ENCODE data around the gene FANCF. TPM values are rescaled to one million over a fixed set of nuclear protein-coding genes. Genes with fewer than 3 reads are reported as not detected.

FANCF gene
- total RNA-seq, 1 donor from 2014 or later = 20.1 TPM

DNA sequence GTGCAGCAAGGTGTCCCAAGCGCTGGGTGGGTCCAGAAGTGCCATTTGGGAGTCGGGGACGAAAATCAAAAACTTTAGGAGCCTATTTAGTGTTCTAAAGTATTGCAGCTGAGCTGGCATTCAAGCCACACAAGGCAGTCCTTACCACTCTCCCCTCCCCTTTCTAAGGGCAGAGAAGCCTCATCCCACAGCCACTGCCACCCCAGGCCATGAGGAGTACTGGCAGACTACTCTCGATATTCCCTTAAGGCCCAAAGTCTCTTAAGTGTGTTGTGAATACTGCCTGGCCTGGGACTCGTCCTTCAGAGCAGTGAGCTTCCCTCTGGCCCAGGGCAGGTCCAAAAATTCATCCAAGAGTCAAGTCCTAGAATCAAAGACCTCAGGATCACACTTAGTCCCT, 7.8 kb downstream of the FANCF start:
- Mint-ChIP-seq H3K27ac (ENCODE audit: unreplicated experiment) (no peak overlapping the region), H3K9me3 (peaks cover 6% of the 10 kb centered on the region), H3K4me3 (no peak overlapping the region), H3K4me1 (no peaks in the 10 kb centered on the region), H3K27me3 (ENCODE audit: low read depth) (no peaks in the 10 kb centered on the region), H3K36me3 (ENCODE audit: low read depth) (peaks cover 11% of the 10 kb centered on the region)
- DNase-seq (ENCODE audit: low read depth, low spot score) = no peak
- TF ChIP-seq, protein P1, sequence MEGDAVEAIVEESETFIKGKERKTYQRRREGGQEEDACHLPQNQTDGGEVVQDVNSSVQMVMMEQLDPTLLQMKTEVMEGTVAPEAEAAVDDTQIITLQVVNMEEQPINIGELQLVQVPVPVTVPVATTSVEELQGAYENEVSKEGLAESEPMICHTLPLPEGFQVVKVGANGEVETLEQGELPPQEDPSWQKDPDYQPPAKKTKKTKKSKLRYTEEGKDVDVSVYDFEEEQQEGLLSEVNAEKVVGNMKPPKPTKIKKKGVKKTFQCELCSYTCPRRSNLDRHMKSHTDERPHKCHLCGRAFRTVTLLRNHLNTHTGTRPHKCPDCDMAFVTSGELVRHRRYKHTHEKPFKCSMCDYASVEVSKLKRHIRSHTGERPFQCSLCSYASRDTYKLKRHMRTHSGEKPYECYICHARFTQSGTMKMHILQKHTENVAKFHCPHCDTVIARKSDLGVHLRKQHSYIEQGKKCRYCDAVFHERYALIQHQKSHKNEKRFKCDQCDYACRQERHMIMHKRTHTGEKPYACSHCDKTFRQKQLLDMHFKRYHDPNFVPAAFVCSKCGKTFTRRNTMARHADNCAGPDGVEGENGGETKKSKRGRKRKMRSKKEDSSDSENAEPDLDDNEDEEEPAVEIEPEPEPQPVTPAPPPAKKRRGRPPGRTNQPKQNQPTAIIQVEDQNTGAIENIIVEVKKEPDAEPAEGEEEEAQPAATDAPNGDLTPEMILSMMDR (conservative IDR thresholded peaks at IDR 0.05) = no peak

DNA sequence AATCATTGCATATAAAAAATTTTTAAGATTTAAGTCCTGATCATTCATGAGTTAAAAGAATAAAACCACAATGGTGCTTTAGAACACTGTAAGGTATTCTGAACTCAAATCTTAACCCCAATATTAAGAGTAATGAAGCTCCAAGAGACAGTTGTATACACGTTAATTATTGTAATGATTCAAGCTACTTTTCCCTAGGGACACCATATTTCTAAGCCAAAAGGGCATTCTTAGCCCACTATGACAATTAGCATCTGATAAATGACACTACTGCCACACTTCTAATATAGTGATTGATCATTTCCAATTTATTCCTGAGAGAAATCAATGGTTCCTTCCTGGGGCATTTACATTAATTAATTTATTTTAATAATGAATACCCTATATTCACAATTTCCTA, 21.7 kb downstream of the FANCF start:
- H3K36me3 Mint-ChIP-seq (ENCODE audit: low read depth) = no peaks in the 10 kb centered on the region
- H3K4me1 Mint-ChIP-seq = no peaks in the 10 kb centered on the region
- TF ChIP-seq, protein P1 (conservative IDR thresholded peaks at IDR 0.05) = no peak
- DNase-seq (ENCODE audit: low read depth, low spot score) = no peak
- no peak overlapping the region for H3K27ac Mint-ChIP-seq (ENCODE audit: unreplicated experiment)
- peaks cover 3% of the 10 kb centered on the region for H3K9me3 Mint-ChIP-seq
- H3K4me3 Mint-ChIP-seq = no peak overlapping the region
- H3K27me3 Mint-ChIP-seq (ENCODE audit: low read depth) = no peaks in the 10 kb centered on the region

DNA sequence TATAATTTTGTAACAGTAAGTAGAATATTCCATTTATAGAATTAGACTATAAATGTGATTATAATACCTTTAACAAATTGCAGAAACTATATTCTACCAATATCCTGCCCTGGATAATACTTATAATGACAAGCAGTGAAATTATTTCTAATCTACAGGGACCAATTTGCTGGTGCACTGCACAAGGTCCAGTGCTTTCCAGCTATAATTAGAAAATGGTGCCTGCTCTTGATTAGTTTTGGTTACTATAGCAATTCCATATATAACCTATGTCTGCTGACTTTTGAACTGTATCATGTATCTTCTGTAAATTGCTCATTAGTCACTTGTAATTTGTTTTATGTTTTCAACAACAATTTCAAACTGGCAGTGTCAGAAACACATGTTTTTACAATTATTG, 23.1 kb downstream of the FANCF start:
- Mint-ChIP-seq H3K4me1 (no peaks in the 10 kb centered on the region), H3K4me3 (no peak overlapping the region), H3K27me3 (ENCODE audit: low read depth) (no peaks in the 10 kb centered on the region), H3K9me3 (peaks cover 3% of the 10 kb centered on the region), H3K27ac (ENCODE audit: unreplicated experiment) (no peak overlapping the region), H3K36me3 (ENCODE audit: low read depth) (no peaks in the 10 kb centered on the region)
- DNase-seq (ENCODE audit: low read depth, low spot score) = no peak
- TF ChIP-seq, protein P1 (conservative IDR thresholded peaks at IDR 0.05) = no peak

GRCh38 chr11:22599458-22599857, 26.2 kb downstream of the FANCF start:
- Mint-ChIP-seq H3K4me3 (no peak overlapping the region), H3K4me1 (no peaks in the 10 kb centered on the region), H3K27me3 (ENCODE audit: low read depth) (no peaks in the 10 kb centered on the region), H3K27ac (ENCODE audit: unreplicated experiment) (no peak overlapping the region), H3K9me3 (peaks cover 8% of the 10 kb centered on the region), H3K36me3 (ENCODE audit: low read depth) (no peaks in the 10 kb centered on the region)
- TF ChIP-seq, protein P1 (conservative IDR thresholded peaks at IDR 0.05) = no peak
- DNase-seq (ENCODE audit: low read depth, low spot score) = no peak

- Mint-ChIP-seq H3K4me3 (no peak overlapping the region), H3K9me3 (peaks cover 8% of the 10 kb centered on the region), H3K27ac (ENCODE audit: unreplicated experiment) (no peak overlapping the region), H3K27me3 (ENCODE audit: low read depth) (no peaks in the 10 kb centered on the region), H3K4me1 (no peaks in the 10 kb centered on the region), H3K36me3 (ENCODE audit: low read depth) (no peaks in the 10 kb centered on the region)
- TF ChIP-seq, protein P1 (conservative IDR thresholded peaks at IDR 0.05) = no peak
- no peak for DNase-seq (ENCODE audit: low read depth, low spot score)
Observed at GRCh38 chr11:22597062-22597461, 28.6 kb downstream of the FANCF start.

DNA sequence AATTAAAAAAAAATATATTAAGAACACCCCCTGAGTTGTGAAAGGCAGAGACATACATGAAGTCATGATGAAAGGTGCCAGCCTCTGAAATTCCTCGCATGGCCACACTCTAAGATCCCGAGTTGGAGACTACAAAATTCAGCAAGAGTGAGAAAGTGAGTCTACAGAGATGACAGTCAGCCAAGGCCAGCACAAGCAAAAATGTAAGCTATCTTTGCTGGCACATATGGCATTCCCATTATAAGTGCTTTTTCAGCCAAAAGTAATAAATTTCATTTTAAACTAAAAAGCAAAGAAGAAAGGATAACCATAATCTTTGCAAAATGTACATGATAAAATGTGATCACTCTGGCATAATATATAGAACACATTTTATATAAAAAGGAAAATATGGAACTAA, 40.6 kb downstream of the FANCF start:
- no peaks in the 10 kb centered on the region for H3K4me1 Mint-ChIP-seq
- TF ChIP-seq, protein P1 (conservative IDR thresholded peaks at IDR 0.05) = no peak

More for the DNA sequence above, 40.6 kb downstream of the FANCF start:
- no peaks in the 10 kb centered on the region for H3K9me3 Mint-ChIP-seq
- H3K27me3 Mint-ChIP-seq (ENCODE audit: low read depth) = no peaks in the 10 kb centered on the region
- H3K4me3 Mint-ChIP-seq = no peak overlapping the region
- DNase-seq (ENCODE audit: low read depth, low spot score) = no peak
- H3K27ac Mint-ChIP-seq (ENCODE audit: unreplicated experiment) = no peak overlapping the region
- H3K36me3 Mint-ChIP-seq (ENCODE audit: low read depth) = no peaks in the 10 kb centered on the region

All from neural crest cell (in vitro differentiated cells).